GM10248 (cell line): ENCODE measurements around the gene ZZZ3.
"Not testable (repeated sequence)": the region's sequence is repeated elsewhere in the genome, so short reads cannot be mapped to it uniquely, and the experiment has no call there.

Source experiments
- CTCF ChIA-PET: fragments of 300-600 bp; sonication (Branson Sonifier 250); formaldehyde crosslinking; extraction: SDS; loops from one replicate; lab custom pipeline; 2021; ENCODE audit warnings: antibody characterized with exemption; lab: Yijun Ruan, JAX
- POLR2A ChIA-PET: fragments of 350-650 bp; sonication (Branson Sonifier 250); formaldehyde crosslinking; extraction: SDS; loops from one replicate; lab custom pipeline; 2020; ENCODE audit warnings: antibody characterized with exemption; lab: Yijun Ruan, JAX
- DNase-seq: peaks from one replicate; pipeline ENCODE4 v3.0.0; 2012; ENCODE audit errors: extremely low spot score
- CTCF ChIP-seq: IDR thresholded peaks from 2 replicates; pipeline ENCODE4 v1.5.1; 2012; ENCODE audit warnings: mild to moderate bottlenecking, low read depth; ENCODE audit errors: extremely low read depth, missing control alignments, control extremely low read depth

ZZZ3 gene

DNA sequence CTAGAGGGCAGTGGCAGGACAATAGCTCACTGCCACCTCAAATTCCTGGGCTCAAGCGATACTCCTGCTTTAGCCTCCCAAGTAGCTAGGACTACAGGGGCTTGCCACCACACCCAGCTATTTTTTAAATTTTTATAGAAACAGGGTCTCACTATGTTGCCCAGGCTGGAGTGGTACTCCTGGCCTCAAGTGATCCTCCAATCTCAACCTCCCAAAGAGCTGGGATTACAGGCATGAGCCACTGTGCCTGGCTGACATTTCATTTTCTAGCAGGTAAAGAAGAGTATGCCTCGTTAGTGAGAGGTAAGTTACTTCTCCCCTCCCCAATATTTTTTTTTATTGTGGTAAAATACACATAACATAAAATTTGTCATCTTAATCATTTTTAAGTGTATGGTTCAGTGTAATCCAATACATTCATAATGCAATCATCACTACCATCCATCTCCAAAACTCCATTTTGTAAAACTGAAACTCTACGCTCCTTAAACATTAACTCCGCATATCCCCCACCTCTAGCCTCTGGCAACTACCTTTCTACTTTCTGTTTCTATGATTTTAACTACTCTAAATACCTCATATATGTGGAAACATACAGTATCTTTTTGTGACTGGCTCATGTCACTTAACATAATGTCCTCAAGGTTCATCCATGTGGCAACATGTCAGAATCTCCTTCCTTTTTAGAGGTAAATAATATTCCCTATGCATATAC lies 22.4 kb downstream of the ZZZ3 start:
- TF ChIP-seq CTCF: no peak
- DNase-seq: no peak
- CTCF ChIA-PET: interaction anchor here (1.5 to 2.2 kb wide), 5 partner anchors 9 to 260 kb away, joined by 3 to 7 read pairs (median 3); no protein-coding TSS in a partner anchor
- POLR2A ChIA-PET: interaction anchor here (0.6 kb wide), 1 partner anchor 17 kb away, joined by 3 read pairs; no protein-coding TSS in a partner anchor

GRCh38 chr1:77658271-77658670 lies 24.2 kb downstream of the ZZZ3 start:
- no peak for TF ChIP-seq CTCF
- POLR2A ChIA-PET: no interaction called here
- DNase-seq: no peak
- CTCF ChIA-PET: interaction anchor here (1.1 to 2.2 kb wide), 5 partner anchors 11 to 262 kb away, joined by 3 to 8 read pairs (median 5); no protein-coding TSS in a partner anchor

DNA sequence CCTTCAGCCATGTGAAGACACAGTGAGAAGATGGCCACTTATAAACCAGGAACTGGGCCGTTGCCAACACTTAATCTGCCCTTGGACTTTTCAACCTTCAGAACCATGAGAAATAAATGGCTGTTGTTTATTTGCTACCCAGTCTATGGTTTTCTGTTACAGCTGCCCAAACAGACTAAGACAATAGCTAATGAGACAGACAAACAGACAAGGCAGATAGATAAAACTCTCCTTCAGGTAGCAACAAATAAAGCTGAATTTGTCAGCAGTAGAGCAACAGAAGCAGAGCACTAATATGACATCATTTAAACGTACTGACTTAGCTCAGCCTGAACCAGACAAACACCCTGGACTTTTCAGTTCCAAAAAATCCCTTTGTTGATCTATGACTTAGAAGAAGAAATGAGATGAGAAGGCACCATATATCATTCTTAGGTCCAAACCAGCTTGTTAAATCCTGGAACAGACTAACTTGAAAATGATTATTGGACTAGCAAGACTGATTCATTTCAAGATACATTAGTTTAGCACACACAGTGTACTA lies 27.0 kb downstream of the ZZZ3 start:
- TF ChIP-seq CTCF: no peak
- CTCF ChIA-PET: interaction anchor here (0.8 to 1.6 kb wide), 4 partner anchors 12 to 26 kb away, joined by 3 to 7 read pairs (median 4); no protein-coding TSS in a partner anchor
- no peak for DNase-seq
- POLR2A ChIA-PET: no interaction called here

DNA sequence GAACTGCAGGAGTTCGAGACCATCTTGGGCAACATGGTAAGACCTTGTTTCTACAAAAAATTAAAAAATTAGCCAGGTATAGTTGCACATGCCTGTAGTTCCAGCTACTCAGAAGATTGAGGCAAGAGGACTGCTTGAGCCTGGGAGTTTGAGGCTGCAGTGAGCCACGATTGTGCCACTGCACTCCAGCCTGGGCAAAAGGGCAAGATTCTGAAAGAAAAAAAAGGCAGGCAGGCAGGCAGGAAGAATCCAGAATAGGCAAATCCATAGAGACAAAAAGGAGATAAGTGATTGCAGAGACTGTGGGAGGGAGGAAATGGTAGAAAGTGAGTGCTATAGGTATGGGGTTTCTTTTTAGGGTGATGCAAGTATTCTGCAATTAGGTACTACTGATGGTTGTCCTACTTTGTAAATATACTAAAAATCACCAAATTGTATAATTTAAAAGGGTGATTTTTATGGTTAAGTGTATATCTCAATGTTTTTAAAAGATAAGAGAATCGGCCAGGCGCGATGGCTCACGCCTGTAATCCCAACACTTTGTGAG lies 29.4 kb downstream of the ZZZ3 start:
- no peak for DNase-seq
- no peak for TF ChIP-seq CTCF
- POLR2A ChIA-PET: no interaction called here
- CTCF ChIA-PET: no interaction called here

DNA sequence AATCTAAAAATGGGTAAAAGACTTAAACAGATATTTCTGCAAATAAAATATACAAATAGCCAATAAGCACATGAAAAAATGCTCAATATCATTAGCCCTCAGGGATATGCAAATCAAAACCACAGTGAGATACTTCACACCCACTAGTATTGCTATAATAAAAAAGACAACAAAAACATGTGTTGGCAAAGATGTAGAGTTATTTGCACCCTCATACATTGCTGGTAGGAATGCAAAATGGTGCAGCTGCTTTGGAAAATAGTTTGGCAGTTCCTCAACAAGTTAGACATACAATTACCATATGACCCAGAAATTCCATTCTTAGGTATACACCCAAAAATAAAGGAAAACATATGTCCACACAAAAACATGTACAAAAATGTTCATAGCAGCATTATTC lies 30.2 kb downstream of the ZZZ3 start:
- no peak for DNase-seq
- ChIA-PET POLR2A (no interaction called here), CTCF (no interaction called here)
- no peak for TF ChIP-seq CTCF

GRCh38 chr1:77649127-77649526 lies 33.3 kb downstream of the ZZZ3 start:
- ChIA-PET POLR2A (no interaction called here), CTCF (interaction anchor here (1.6 kb wide), 1 partner anchor 11 kb away, joined by 4 read pairs; no protein-coding TSS in a partner anchor)
- TF ChIP-seq CTCF: no peak
- no peak for DNase-seq

DNA sequence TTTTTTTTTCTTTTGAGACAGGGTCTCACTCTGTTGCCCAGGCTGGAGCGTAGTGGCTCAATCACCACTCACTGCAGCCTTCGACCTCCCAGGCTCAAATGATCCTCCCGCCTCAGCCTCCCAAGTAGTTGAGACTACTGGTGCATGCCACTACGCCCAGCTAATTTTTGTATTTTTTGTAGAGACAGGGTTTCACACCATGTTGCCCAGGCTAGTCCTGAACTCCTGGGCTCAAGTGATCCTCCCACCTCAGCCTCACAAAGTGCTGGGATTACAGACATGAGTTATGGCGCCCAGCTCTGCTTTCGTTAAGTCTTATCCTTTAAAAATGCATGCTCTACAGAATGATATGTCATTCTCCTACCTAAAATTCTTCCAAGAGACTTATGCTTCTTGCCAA lies 36.2 kb downstream of the ZZZ3 start:
- CTCF ChIA-PET: interaction anchor here (1.6 to 2.7 kb wide), 2 partner anchors 8 to 12 kb away, joined by 5 to 8 read pairs; no protein-coding TSS in a partner anchor
- DNase-seq, POLR2A ChIA-PET: not testable (repeated sequence)
